HepG2 (cell line): ENCODE data around the gene GGACT. TPM values are rescaled to one million over a fixed set of nuclear protein-coding genes. Genes with fewer than 3 reads are reported as not detected.
A peak's percentile ranks its signal among the peaks of the same experiment; 100 is the strongest.

Experiments
- ARID2 ChIP-seq: sonication (generic); formaldehyde crosslinking; IDR thresholded peaks from 2 replicates; pipeline ENCODE4 v1.8.1; 2022; ENCODE audit warnings: mild to moderate bottlenecking, missing genetic modification reagents, borderline replicate concordance
- FOXO1 ChIP-seq: sonication (generic); formaldehyde crosslinking; IDR thresholded peaks from 2 replicates; pipeline ENCODE4 v1.4.0; 2020; ENCODE audit warnings: missing genetic modification reagents
- HOXA5 ChIP-seq: sonication (generic); formaldehyde crosslinking; IDR thresholded peaks from 2 replicates; pipeline ENCODE4 v1.4.0; 2020; ENCODE audit warnings: missing genetic modification reagents
- MED8 ChIP-seq: sonication (generic); formaldehyde crosslinking; IDR thresholded peaks from 2 replicates; pipeline ENCODE4 v1.8.1; 2023; ENCODE audit warnings: mild to moderate bottlenecking, missing genetic modification reagents; ENCODE audit not compliant: insufficient replicate concordance
- RCOR2 ChIP-seq: IDR thresholded peaks from 2 replicates; pipeline ENCODE4 v1.6.1; 2016; ENCODE audit warnings: missing biosample characterization, missing genetic modification reagents
- SP5 ChIP-seq: IDR thresholded peaks from 2 replicates; pipeline ENCODE4 v1.6.1; 2016; ENCODE audit warnings: low read depth, borderline replicate concordance
- TMF1 ChIP-seq: sonication (generic); formaldehyde crosslinking; IDR thresholded peaks from 2 replicates; pipeline ENCODE4 v1.8.1; 2022; ENCODE audit warnings: low read depth, missing genetic modification reagents
- ZBTB42 ChIP-seq: sonication (generic); formaldehyde crosslinking; IDR thresholded peaks from 2 replicates; pipeline ENCODE4 v1.5.0; 2020; ENCODE audit warnings: mild to moderate bottlenecking, missing genetic modification reagents
- ZNF260 ChIP-seq: sonication (generic); formaldehyde crosslinking; IDR thresholded peaks from 2 replicates; pipeline ENCODE4 v1.4.0; 2020; ENCODE audit warnings: missing genetic modification reagents, low read depth, mild to moderate bottlenecking, borderline replicate concordance
- ZNF720 ChIP-seq: sonication (generic); formaldehyde crosslinking; IDR thresholded peaks from 2 replicates; pipeline ENCODE4 v1.4.0; 2020; ENCODE audit warnings: missing genetic modification reagents
- ZNF780A ChIP-seq: sonication (generic); formaldehyde crosslinking; IDR thresholded peaks from 2 replicates; pipeline ENCODE4 v1.8.0; 2022; ENCODE audit warnings: mild to moderate bottlenecking, missing genetic modification reagents, moderate library complexity
- polyA plus RNA-seq, 8 experiments: library from polyadenylated mRNA; depleted of rRNA in 3 of 8; stranded (reverse) in 7 of 8; unstranded in 1 of 8; fragments of >200 nt; fragmentation: Illumina TruSeq in 4 of 8; extraction: Trizol in 4 of 8; gene quantifications; 2 replicates each; pipeline versions ENCODE4 v1.2.1 to v1.2.3, GENCODE V29; 2011 to 2016; ENCODE audit warnings: low read depth in 4 of 8, missing spikeins in 1 of 8, mixed read lengths in 1 of 8; ENCODE audit not compliant: insufficient read depth in 1 of 8
- total RNA-seq, 5 experiments: library from RNA; depleted of rRNA; stranded (reverse); fragments of >200 nt; fragmentation: Illumina TruSeq; extraction: Trizol; gene quantifications; 2 replicates each; pipeline ENCODE4 v1.2.3, GENCODE V29; 2016; ENCODE audit warnings: low read depth in 1 of 5
- TF ChIP-seq, protein P1 (sequence below), 2 experiments: sonication (generic) in 1 of 2; formaldehyde crosslinking in 1 of 2; IDR thresholded peaks; 2 replicates each; pipeline versions ENCODE4 v1.6.1 to v1.9.0; 2014 to 2022; ENCODE audit warnings: antibody characterized with exemption in 1 of 2, borderline replicate concordance in 1 of 2, inconsistent platforms in 1 of 2, low read depth in 1 of 2, missing genetic modification reagents in 1 of 2
- TF ChIP-seq, protein P2 (sequence below): sonication (generic); formaldehyde crosslinking; IDR thresholded peaks from 2 replicates; pipeline ENCODE4 v1.4.0; 2020; ENCODE audit warnings: missing genetic modification reagents
- TF ChIP-seq, protein P3 (sequence below): sonication (generic); formaldehyde crosslinking; IDR thresholded peaks from 2 replicates; pipeline ENCODE4 v1.4.0; 2020; ENCODE audit warnings: missing genetic modification reagents, borderline replicate concordance
- TF ChIP-seq, protein P4 (sequence below): sonication (generic); formaldehyde crosslinking; IDR thresholded peaks from 2 replicates; pipeline ENCODE4 v1.8.1; 2023; ENCODE audit warnings: missing genetic modification reagents, mild to moderate bottlenecking, borderline replicate concordance
- TF ChIP-seq, protein P5 (sequence below): sonication (generic); formaldehyde crosslinking; IDR thresholded peaks from 2 replicates; pipeline ENCODE4 v1.5.0; 2020; ENCODE audit warnings: missing genetic modification reagents
- TF ChIP-seq, protein P6 (sequence below): sonication (generic); formaldehyde crosslinking; IDR thresholded peaks from 2 replicates; pipeline ENCODE4 v1.8.0; 2023; ENCODE audit warnings: mild to moderate bottlenecking, missing genetic modification reagents

Gene GGACT
- total and polyA plus RNA-seq, 2 of the 13 experiments (the other 11 are each of a cell fraction or from before 2014, with no cell fraction given) = 1.7 to 1.9 TPM

DNA sequence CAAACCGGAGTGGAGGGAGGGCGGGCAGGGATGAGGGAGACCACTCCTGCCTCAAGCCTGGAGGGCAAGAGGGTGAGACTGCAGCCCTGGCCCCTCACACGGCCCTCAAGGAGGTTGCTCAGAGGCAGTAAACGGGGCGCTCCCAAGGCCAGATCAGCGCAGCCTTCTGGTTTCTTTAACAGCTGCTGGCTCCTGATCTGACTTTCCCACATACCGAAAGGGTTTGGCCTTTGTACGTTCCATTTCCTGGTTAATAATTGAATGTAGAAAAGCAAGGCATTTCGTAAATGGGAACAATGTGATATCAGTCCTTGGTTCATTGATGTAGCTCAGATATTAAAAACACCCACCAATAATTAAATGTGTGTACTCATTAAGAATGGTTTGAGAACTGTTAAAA, 71.5 kb downstream of the GGACT start (continued):
- TF ChIP-seq, protein P1, sequence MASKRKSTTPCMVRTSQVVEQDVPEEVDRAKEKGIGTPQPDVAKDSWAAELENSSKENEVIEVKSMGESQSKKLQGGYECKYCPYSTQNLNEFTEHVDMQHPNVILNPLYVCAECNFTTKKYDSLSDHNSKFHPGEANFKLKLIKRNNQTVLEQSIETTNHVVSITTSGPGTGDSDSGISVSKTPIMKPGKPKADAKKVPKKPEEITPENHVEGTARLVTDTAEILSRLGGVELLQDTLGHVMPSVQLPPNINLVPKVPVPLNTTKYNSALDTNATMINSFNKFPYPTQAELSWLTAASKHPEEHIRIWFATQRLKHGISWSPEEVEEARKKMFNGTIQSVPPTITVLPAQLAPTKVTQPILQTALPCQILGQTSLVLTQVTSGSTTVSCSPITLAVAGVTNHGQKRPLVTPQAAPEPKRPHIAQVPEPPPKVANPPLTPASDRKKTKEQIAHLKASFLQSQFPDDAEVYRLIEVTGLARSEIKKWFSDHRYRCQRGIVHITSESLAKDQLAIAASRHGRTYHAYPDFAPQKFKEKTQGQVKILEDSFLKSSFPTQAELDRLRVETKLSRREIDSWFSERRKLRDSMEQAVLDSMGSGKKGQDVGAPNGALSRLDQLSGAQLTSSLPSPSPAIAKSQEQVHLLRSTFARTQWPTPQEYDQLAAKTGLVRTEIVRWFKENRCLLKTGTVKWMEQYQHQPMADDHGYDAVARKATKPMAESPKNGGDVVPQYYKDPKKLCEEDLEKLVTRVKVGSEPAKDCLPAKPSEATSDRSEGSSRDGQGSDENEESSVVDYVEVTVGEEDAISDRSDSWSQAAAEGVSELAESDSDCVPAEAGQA (IDR thresholded peaks at IDR 0.05; ENCODE audit: low read depth) = no peak
- TF ChIP-seq, protein P1 (CRISPR knock-in tag; IDR thresholded peaks at IDR 0.05; ENCODE audit: borderline replicate concordance) = no peak
- no peak for TF ChIP-seq ARID2 (CRISPR knock-in tag)
- no peak for TF ChIP-seq MED8 (CRISPR knock-in tag)
- TF ChIP-seq ZNF260 (CRISPR knock-in tag) = no peak
- TF ChIP-seq, protein P2, sequence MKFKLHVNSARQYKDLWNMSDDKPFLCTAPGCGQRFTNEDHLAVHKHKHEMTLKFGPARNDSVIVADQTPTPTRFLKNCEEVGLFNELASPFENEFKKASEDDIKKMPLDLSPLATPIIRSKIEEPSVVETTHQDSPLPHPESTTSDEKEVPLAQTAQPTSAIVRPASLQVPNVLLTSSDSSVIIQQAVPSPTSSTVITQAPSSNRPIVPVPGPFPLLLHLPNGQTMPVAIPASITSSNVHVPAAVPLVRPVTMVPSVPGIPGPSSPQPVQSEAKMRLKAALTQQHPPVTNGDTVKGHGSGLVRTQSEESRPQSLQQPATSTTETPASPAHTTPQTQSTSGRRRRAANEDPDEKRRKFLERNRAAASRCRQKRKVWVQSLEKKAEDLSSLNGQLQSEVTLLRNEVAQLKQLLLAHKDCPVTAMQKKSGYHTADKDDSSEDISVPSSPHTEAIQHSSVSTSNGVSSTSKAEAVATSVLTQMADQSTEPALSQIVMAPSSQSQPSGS (CRISPR knock-in tag) = no peak
- TF ChIP-seq, protein P3, sequence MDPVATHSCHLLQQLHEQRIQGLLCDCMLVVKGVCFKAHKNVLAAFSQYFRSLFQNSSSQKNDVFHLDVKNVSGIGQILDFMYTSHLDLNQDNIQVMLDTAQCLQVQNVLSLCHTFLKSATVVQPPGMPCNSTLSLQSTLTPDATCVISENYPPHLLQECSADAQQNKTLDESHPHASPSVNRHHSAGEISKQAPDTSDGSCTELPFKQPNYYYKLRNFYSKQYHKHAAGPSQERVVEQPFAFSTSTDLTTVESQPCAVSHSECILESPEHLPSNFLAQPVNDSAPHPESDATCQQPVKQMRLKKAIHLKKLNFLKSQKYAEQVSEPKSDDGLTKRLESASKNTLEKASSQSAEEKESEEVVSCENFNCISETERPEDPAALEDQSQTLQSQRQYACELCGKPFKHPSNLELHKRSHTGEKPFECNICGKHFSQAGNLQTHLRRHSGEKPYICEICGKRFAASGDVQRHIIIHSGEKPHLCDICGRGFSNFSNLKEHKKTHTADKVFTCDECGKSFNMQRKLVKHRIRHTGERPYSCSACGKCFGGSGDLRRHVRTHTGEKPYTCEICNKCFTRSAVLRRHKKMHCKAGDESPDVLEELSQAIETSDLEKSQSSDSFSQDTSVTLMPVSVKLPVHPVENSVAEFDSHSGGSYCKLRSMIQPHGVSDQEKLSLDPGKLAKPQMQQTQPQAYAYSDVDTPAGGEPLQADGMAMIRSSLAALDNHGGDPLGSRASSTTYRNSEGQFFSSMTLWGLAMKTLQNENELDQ (CRISPR knock-in tag) = no peak
- no peak for TF ChIP-seq TMF1
- TF ChIP-seq, protein P4, sequence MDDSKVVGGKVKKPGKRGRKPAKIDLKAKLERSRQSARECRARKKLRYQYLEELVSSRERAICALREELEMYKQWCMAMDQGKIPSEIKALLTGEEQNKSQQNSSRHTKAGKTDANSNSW (CRISPR knock-in tag) = no peak
- TF ChIP-seq, protein P5, sequence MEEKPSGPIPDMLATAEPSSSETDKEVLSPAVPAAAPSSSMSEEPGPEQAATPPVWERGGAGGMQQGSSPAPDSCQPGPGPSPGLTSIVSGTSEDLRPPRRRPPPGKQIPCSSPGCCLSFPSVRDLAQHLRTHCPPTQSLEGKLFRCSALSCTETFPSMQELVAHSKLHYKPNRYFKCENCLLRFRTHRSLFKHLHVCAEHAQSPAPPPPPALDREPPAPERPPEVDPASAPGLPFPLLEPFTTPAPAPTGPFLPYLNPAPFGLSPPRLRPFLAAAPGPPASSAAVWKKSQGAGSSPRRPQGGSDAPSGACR (CRISPR knock-in tag) = no peak
- TF ChIP-seq ZNF720 = no peak
- no peak for TF ChIP-seq ZBTB42 (CRISPR knock-in tag)
- no peak for TF ChIP-seq SP5
- TF ChIP-seq RCOR2 (CRISPR knock-in tag) = 0 out of 2 replicates have a peak, but pooled peaks have one; percentile 36
- no peak for TF ChIP-seq HOXA5 (CRISPR knock-in tag)
- TF ChIP-seq, protein P6, sequence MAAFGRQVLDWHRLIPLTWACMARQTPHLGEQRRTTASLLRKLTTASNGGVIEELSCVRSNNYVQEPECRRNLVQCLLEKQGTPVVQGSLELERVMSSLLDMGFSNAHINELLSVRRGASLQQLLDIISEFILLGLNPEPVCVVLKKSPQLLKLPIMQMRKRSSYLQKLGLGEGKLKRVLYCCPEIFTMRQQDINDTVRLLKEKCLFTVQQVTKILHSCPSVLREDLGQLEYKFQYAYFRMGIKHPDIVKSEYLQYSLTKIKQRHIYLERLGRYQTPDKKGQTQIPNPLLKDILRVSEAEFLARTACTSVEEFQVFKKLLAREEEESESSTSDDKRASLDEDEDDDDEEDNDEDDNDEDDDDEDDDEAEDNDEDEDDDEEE (CRISPR knock-in tag) = no peak
- no peak for TF ChIP-seq ZNF780A (CRISPR knock-in tag)
- TF ChIP-seq FOXO1 = no peak
